NCI-H524 (cell line): ENCODE measurements around the gene TMEM150A.
"Not testable (repeated sequence)": the region's sequence is repeated elsewhere in the genome, so short reads cannot be mapped to it uniquely, and the experiment has no call there.

ENCODE experiments used
- DNase-seq, 2 experiments: peaks; one replicate each; lab custom pipeline; 2025; lab: John Stamatoyannopoulos, UW

Gene TMEM150A

DNA sequence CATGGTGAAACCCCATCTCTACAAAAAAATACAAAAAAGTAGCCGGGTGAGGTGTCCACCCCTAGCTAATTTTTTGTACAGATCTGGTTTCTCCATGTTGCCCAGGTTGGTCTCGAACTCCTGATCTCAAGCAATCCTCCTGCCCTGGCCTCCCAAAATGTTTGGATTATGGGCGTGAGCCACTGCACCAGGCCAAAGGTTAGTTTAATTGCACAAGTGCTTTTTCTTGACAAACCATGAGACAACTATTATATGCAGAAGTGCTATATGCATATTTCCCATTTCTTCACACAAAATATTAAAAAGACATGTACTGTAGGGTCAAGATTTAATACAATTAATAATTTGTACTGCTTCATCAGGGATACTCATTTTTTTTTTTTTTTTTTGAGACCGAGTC lies 36.2 kb downstream of the TMEM150A start:
- DNase-seq = no peak

DNA sequence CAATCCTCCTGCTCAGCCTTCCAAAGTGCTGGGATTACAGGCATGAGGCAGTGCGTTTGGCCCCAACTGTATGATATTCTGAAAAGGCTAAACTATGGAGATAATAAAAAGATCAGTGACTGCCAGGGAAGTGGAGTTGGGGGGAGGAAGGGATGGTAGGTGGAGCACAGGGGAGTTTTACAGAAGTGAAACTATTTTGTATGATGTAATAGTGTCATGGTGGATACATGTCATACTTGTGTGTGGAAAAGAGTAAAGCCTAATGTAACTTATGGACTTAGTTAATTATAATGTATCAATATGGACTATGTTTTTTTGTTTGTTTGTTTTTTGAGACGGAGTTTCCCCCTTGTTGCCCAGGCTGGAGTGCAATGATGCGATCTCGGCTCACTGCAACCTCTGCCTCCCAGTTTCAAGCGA lies 38.3 kb downstream of the TMEM150A start:
- DNase-seq = no peak

DNA sequence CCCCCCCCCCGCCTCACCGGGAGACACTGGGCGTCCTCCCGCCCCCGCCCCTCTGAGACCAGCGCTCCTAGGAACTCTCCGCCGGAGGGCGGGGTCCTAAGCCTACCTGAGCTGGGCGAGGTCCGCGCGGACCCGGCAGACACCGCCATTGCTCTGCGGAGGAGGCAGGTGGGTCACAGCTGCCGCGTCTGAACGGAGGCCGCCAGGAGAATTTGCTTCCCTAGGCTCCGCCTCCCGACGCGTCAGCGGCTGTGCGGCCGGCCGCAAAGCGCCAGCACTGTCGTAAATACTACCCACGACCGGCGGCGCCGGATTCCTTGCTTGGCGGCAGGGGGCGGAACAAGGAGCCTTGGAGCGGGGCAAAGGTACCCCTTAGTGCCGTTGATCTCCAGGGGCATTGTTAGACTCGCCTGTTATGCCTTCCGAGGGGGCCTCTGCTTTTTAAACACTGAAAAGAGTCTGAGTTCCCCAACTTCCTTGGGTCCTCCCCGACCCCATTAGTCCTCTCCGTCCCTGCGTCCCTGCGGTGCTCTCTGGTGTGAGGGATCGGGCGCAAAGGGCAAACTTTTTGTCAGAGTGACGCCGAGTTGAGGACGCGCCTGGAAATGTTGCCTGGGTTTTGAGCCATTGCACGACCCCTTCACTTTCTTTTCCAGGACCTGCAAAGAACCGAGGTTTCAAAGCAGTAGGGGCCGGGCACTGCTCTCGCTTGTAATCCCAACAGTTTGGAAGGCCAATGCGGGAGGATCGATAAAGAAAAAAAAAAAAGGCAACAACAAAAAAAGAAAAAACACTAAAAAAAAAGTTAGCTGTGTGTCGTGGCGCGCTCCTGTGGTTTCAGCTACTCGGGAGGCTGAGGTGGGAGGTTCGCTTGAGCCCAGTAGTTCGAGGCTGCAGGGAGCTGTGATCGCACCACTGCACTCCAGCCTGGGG lies 41.0 kb downstream of the TMEM150A start, which contains the start of gene GGCX:
Gene GGCX (minus strand): TSS at position 214 of the 933 bp plus-strand sequence. CDS start 65 bp downstream, at position 149.
- peak; percentile 93 to 94 for DNase-seq

DNA sequence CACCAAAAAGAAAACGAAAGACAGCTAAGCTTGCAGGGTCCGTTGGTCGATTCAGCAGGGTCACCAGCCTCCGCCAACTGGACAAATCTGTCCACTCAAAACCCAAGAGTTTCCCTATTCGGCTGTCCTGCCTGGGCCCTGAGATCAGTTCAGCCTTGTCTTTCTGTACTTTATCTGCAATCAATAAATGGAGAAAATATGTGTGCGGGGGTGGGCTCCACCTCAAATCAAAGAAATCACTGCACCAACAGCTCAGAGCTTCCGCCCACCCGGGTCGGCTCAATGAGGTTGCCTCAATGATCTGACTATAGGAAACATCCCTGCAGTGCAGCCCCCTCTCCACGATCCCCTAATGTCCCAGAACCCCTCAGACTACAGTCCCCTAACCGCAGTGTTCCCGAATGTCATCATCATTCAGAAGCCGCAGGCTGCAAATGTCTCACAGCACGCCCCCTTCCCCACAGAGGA lies 41.7 kb downstream of the TMEM150A start:
- no peak for DNase-seq

DNA sequence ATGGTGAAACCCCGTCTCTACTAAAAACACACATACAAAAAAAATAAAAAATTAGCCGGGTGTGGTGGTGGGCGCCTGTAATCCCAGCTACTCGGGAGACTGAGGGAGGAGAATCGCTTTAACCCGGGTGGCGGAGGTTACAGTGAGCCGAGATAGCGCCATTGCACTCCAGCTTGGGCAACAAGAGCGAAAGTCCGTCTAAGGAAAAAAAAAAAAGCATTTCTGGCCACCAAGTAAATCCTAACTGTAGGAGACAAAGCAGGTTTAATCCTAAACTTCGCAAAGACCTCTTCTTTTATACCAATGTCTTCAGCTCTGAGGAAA lies 42.1 kb downstream of the TMEM150A start:
- not testable (repeated sequence) for DNase-seq

DNA sequence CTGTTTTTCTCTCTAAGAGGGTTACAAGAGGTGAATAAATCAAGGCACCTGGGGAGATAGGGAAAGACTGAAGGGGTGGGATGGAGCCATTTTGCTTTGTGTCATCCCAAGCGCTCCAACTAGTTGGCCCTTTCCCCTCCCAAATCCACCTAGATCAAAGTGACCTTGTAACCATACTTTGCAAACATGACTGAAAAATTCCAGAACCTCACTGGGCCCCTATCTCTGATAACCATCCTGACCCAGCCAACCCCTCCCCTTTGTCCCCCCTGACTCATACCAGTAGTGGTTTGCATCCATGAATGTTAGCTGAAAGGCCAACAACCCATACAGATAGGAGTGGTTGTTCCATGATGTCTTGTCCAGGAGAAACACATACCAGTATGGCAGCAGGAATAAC lies 44.3 kb downstream of the TMEM150A start:
- no peak for DNase-seq

DNA sequence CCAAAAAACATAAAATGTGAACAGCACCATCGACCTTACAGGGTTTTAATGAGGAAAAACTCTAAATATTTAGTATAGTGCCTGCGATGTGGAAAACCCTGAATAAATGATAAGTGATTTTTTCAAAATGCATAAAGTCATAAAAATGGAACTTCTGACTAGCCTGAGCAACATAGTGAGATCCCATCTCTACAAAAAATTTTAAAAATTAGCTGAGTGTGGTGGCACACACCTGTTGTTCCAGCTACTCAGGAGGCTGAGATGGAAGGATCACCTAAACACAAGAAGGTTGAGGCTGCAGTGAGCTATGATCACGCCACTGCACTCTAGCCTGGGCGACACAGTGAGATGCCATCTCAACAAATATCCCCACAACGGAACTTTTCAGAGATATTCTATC lies 45.4 kb downstream of the TMEM150A start:
- no peak for DNase-seq

DNA sequence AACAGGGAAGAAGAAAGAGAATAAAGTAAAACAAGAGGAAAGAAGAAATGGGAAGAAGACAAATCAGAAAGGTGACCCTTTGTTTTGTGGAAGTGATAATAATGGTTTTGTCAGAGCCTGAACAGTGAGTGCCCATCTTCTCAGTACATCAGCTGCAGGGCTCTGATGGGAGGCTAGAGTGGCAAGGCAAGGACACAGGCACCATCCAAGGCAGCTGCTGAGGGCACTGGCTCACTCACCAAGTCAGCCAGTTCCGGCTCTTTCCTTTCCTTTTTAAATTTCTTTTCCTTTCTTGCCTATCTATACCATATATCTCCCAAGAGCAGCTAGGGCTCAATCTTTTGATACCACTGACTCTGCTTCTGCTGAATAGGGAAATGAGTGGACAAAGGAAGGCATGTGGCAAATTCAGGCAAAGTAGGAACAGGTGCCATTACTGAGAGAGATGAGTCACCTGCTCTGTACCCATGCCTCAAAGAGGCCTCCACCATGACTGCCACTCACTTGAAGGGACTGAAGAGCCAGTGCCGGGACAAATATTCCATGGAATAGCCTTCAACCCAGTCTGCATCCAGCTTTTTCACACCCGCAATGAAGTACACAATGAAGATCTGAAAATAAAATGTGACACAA lies 47.4 kb downstream of the TMEM150A start:
- no peak for DNase-seq

DNA sequence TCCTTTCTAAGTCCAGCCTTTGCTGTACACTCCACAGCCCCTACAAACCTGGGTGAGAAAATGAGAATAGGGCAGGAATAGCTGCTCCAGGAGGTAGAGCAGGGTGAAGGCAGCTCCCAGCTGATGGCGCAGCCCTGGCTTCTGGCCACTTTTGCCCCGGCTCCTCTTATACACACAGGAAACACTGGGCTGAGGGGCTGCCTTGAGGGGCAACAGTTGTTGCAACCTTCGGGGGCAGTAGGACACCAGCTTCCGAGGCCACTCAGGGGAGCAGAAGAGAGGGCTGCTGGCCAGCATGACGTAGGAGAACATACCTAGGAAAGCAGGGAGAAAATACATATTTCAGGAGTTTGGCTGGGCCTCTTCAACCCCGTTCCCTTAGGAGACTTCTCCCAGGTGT lies 49.3 kb downstream of the TMEM150A start:
- no peak for DNase-seq

DNA sequence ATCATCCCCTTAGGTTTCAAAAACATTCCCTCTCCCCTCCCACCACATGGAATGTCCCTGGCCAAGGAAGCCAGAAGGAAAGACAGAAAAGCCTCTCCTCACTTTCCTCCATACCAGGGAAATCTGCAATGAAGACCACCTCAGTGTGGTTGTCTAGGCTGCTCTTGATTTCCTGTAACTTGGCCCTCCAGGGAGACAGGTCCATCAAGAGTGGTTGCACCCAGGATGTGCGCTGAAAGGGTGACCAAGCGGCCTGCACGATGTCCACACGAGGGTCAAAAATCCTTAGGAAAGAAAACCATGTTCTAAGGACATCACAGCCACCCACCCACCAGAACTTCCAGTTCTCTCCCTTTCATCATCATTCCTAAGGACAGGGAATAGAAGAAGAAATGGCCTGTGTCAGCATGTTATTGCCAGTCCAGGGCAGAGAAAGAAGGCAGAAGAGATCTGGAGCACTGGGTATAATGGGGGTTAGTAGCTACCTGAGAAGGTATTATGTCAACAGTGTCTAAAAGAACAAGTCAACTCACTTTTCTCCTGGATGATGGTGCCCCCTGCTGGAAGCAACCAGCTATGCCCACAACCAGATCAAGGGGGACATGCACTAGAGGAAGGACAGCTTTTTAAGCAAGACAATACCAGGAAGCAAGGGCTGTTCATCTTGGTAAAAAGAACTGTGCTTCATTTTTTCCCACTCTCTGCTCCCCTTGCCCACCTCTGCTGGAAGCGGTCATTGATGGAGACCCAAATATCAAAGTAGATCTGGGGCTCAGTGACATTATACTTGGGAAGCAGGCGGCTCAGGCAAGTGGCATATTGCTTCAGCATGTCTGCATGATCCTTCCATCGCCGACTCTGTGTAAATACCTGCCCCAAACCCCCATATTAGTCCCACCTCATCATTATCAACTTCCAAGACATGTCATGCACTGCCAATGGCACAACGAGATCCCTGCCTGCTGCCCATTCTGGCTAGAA lies 50.5 kb downstream of the TMEM150A start:
- peak; percentile 20 to 78 for DNase-seq

DNA sequence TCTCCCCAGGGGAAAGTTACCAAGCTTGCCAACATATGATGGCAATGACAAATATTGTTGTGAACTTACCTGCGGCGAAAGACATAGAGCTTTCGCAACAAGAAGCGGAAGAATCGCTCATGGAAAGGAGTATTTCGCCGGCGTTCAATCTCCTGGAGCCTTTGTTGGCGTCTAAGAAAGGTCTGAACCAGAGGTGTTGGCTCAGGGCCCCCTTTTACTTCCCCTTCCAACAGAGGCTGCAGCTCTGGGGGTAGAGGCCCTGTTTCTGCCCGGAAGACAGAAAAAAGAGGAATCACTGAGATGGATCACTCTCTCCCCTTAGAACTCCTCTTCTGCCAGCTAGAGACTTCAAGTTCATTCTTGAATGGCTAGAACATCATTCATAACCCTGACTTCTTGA lies 52.0 kb downstream of the TMEM150A start:
- no peak for DNase-seq

DNA sequence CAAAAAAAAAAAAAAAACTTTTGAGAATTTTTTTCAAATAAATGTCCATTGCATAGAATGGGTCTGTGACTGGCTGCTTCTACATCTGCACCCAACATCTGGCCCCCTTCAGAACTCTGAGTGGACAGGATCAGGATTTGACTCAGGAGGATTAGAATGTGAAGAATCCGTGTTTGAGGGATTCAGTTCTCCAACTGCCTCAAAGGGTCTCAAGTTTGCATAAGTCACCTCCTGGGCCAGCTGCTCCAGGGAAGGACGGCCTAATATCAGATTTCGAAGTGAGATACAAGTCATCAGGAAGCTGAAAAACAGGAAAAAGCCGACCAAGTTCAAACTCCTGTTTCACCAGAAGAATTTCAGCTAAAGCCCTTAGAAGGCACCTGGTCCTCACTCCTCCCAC lies 52.7 kb downstream of the TMEM150A start:
- DNase-seq = peak in 1 of 2 experiments; percentile 79

DNA sequence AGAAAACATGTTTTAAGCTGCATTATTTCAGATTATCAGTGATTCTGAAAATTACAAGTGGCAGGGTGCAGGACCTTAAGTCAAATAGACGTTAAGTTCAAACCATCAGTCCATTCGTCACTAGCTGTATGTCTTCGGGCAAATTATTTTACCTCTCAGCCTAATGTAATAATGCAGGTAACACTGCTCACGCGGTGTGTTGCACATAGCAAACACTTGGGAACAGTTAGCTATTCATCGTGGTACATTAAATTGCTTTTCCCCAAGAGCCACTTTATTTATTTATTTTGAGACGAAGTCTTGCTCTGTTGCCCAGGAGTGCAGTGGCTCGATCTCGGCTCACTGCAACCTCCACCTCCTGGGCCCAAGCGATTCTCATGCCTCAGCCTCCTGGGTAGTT lies 53.4 kb downstream of the TMEM150A start:
- DNase-seq = no peak

DNA sequence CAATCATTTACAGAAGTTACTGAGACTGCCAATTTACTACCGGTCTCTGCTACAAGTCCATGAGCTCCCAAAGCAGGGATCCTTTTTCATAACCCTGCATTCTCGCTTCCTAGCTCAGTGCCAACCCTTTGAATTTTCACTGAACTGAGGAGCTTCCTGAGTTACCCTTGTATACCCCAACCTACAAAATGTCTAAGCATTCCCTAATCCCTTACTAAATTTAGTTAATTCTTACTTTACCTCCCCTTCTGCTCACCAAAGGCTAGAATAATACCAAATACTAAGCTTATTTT lies 53.9 kb downstream of the TMEM150A start:
- no peak for DNase-seq
